NCI-H2081 treated with DMSO at 0.1 percent for 48 hours (cell line): ENCODE measurements around the gene ZC3HAV1.
A peak's percentile ranks its signal among the peaks of the same experiment; 100 is the strongest.
"Not testable (repeated sequence)": the region's sequence is repeated elsewhere in the genome, so short reads cannot be mapped to it uniquely, and the experiment has no call there.

Experiments used
- DNase-seq: peaks from one replicate; lab custom pipeline; 2025; lab: John Stamatoyannopoulos, UW

The ZC3HAV1 gene

GRCh38 chr7:139109188-139109982 is at the start of gene ZC3HAV1:
Gene ZC3HAV1, minus strand, starts transcription at chr7:139109720. Its CDS starts 389 bp downstream, at chr7:139109331.
- peak; percentile 21 for DNase-seq

GRCh38 chr7:139153832-139154231 is 44.3 kb upstream of the ZC3HAV1 start:
- DNase-seq = no peak

GRCh38 chr7:139152149-139152548 is 42.6 kb upstream of the ZC3HAV1 start:
- no peak for DNase-seq

GRCh38 chr7:139139150-139139549 is 29.6 kb upstream of the ZC3HAV1 start:
- no peak for DNase-seq

GRCh38 chr7:139133335-139134139 is 24.0 kb upstream of the ZC3HAV1 start:
- peak; percentile 57 for DNase-seq

GRCh38 chr7:139132887-139133286 is 23.4 kb upstream of the ZC3HAV1 start:
- no peak for DNase-seq

- no peak for DNase-seq
Observed at GRCh38 chr7:139131601-139132041, 22.1 kb upstream of the ZC3HAV1 start.

- not testable (repeated sequence) for DNase-seq
Observed at GRCh38 chr7:139129814-139130213, 20.3 kb upstream of the ZC3HAV1 start.

- DNase-seq = no peak
Observed at GRCh38 chr7:139127648-139128047, 18.1 kb upstream of the ZC3HAV1 start.

GRCh38 chr7:139125657-139126056 is 16.1 kb upstream of the ZC3HAV1 start:
- no peak for DNase-seq

- DNase-seq = not testable (repeated sequence)
Observed at GRCh38 chr7:139124995-139125394, 15.5 kb upstream of the ZC3HAV1 start.

- no peak for DNase-seq
Observed at GRCh38 chr7:139124084-139124914, 14.8 kb upstream of the ZC3HAV1 start.

GRCh38 chr7:139119486-139119849 is 9.9 kb upstream of the ZC3HAV1 start:
- DNase-seq = no peak

- DNase-seq = no peak
Observed at GRCh38 chr7:139118805-139119485, 9.4 kb upstream of the ZC3HAV1 start.

- no peak for DNase-seq
Observed at GRCh38 chr7:139118234-139118804, 8.8 kb upstream of the ZC3HAV1 start.

GRCh38 chr7:139117599-139118233 is 8.2 kb upstream of the ZC3HAV1 start:
- no peak for DNase-seq

- no peak for DNase-seq
Observed at GRCh38 chr7:139116999-139117398, 7.5 kb upstream of the ZC3HAV1 start.

- no peak for DNase-seq
Observed at GRCh38 chr7:139115104-139115503, 5.6 kb upstream of the ZC3HAV1 start.

- no peak for DNase-seq
Observed at GRCh38 chr7:139114585-139114984, 5.1 kb upstream of the ZC3HAV1 start.

GRCh38 chr7:139114018-139114417 is 4.5 kb upstream of the ZC3HAV1 start:
- no peak for DNase-seq

GRCh38 chr7:139112741-139113250 is 3.3 kb upstream of the ZC3HAV1 start:
- no peak for DNase-seq
